Activated naive CD4-positive, alpha-beta T cell treated with anti-CD3 and anti-CD28 coated beads, Interleukin-2, amount 50 U/mL, for 24 hours (primary cell): ENCODE measurements around the gene CDKAL1.

Source experiments
- H3K27ac Mint-ChIP-seq: one replicate; pipeline ENCODE4 v1.8.0; 2021; ENCODE audit warnings: mild to moderate bottlenecking, mixed read lengths
- H3K27me3 Mint-ChIP-seq: one replicate; pipeline ENCODE4 v1.8.0; 2021; ENCODE audit warnings: mixed read lengths
- H3K36me3 Mint-ChIP-seq: one replicate; pipeline ENCODE4 v1.8.0; 2021; ENCODE audit warnings: mixed read lengths
- H3K4me1 Mint-ChIP-seq: one replicate; pipeline ENCODE4 v1.8.0; 2021; ENCODE audit warnings: mixed read lengths
- H3K4me3 Mint-ChIP-seq: one replicate; pipeline ENCODE4 v1.8.0; 2021; ENCODE audit warnings: mild to moderate bottlenecking, mixed read lengths
- H3K9me3 Mint-ChIP-seq: one replicate; pipeline ENCODE4 v1.8.0; 2021; ENCODE audit warnings: mixed read lengths

CDKAL1 gene

DNA sequence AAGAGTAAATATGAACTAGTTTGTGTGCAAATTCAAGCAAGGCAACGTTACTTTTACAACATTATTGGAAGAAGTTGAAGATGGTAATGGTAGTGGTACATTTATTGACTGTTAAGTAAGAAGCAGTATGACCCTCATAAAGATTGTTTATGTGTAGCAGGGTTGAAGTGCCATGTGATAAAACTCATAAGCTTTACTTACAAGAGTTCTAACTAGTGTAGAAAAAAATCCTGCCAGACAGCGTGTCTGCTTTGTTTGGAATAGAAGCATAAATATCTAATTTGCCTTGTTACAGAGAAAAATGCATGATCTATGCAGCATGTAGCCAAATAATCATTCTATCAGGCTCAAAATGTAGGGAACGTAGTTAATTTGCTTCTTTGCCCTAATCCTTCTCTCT is 608.5 kb downstream of the CDKAL1 start:
- H3K4me3 Mint-ChIP-seq, result no peak overlapping the region
- no peaks in the 10 kb centered on the region for H3K9me3 Mint-ChIP-seq
- peaks cover 16% of the 10 kb centered on the region for H3K36me3 Mint-ChIP-seq
- no peak overlapping the region for H3K27ac Mint-ChIP-seq
- H3K4me1 Mint-ChIP-seq, result no peaks in the 10 kb centered on the region
- H3K27me3 Mint-ChIP-seq, result no peaks in the 10 kb centered on the region

DNA sequence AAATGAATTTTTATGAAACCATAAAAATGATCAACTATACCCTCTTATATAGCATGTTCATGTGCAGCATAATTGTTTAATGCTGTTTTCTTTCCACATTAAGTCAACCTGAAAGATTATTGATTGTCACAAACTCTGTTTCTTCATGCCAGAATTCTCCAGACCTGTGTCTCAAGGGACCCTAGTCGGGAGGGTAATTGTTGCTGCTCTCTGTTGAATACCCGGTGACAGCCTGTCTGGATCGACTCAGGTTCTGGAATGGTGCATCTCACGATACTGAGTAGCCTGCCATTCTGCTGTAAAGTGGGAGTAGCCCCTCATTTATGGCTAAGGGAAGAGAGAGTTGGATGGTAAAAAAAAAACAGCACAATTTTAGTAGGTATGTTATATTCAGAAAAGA is 609.4 kb downstream of the CDKAL1 start:
- H3K27me3 Mint-ChIP-seq, result no peaks in the 10 kb centered on the region
- no peaks in the 10 kb centered on the region for H3K9me3 Mint-ChIP-seq
- H3K4me1 Mint-ChIP-seq, result peaks cover 4% of the 10 kb centered on the region
- H3K36me3 Mint-ChIP-seq, result peaks cover 14% of the 10 kb centered on the region
- H3K4me3 Mint-ChIP-seq, result no peak overlapping the region
- no peak overlapping the region for H3K27ac Mint-ChIP-seq

DNA sequence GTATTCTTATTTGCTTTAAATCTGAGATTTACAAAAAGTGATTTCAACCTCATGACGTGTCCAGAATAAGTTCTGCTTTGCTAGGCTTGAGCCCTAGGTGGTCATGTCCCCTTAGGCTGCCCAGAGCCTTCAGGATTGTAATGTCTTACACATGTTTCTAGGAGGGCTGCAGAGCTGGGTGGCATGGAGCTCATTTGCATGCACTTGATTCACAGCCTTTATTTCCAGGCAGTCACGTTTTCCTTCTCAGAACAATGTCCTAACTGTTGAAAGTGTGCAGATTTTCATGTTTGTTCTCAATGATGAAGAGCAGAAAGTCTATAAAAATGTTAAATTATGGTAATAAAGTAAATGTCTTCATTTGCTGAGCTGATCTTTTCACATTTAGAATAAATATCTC is 610.7 kb downstream of the CDKAL1 start:
- H3K27me3 Mint-ChIP-seq, result no peaks in the 10 kb centered on the region
- peaks cover 4% of the 10 kb centered on the region for H3K4me1 Mint-ChIP-seq
- peaks cover 12% of the 10 kb centered on the region for H3K36me3 Mint-ChIP-seq
- H3K9me3 Mint-ChIP-seq, result no peaks in the 10 kb centered on the region
- no peak overlapping the region for H3K4me3 Mint-ChIP-seq
- H3K27ac Mint-ChIP-seq, result no peak overlapping the region

DNA sequence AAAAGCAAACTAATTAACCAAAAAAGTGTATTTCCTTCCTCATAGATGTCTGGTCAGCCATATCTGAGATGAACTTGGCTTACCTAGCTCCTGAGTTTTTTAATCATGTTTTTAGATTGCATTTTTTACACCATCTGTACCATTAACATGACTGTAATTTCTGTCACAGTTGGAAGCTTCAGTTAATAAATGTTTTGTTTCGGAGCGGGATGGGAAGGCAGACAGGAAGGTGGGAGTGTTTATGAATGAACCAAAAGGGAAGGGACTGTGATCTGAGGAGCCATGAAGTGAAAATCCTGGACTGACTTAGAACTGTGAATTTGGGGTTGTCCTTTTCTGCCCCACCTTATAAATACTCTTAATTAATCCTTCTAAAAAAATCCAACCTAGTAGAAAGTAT is 613.7 kb downstream of the CDKAL1 start:
- Mint-ChIP-seq H3K4me3 (no peak overlapping the region), H3K4me1 (peaks cover 4% of the 10 kb centered on the region), H3K9me3 (no peaks in the 10 kb centered on the region), H3K27ac (no peak overlapping the region), H3K27me3 (no peaks in the 10 kb centered on the region), H3K36me3 (peaks cover 15% of the 10 kb centered on the region)

DNA sequence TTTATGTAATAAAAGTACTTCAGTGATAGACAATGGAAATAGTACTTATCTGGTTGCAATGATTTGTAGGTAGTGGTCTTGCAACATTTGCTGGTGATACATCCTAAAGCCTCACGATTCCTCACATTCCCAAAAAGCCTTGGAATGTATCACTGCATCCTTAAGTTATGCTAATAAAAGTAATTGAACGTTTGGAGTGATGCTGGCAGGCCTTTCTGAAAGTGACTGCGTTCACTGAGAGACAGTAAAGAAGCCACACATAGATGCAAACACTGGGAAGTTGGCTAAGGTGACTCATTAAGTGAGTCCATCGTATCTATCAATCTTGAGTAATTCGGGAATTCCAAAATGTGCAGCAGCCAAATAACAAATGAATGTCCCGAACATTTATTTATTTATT is 615.2 kb downstream of the CDKAL1 start:
- H3K27me3 Mint-ChIP-seq, result no peaks in the 10 kb centered on the region
- no peak overlapping the region for H3K4me3 Mint-ChIP-seq
- H3K27ac Mint-ChIP-seq, result no peak overlapping the region
- H3K9me3 Mint-ChIP-seq, result no peaks in the 10 kb centered on the region
- H3K36me3 Mint-ChIP-seq, result peaks cover 14% of the 10 kb centered on the region
- H3K4me1 Mint-ChIP-seq, result peaks cover 4% of the 10 kb centered on the region

DNA sequence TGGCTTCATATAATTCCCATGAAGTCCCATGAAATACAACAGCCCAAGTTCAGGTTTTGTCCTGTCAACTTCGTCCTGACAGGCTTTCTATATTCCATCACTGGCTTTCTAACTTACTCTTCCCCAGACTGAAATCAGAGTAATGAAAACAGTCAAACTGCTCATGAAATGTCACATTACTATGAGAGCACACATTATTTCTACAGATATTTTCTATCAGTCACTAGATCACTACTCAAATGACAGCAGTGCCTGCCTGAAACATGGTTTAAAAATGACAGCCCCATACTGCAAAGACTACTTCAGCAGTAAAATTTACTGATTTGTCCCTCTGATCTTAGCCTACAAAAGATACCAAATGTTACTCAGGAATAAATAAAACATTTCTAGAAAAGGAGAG is 616.4 kb downstream of the CDKAL1 start:
- Mint-ChIP-seq H3K9me3 (no peaks in the 10 kb centered on the region), H3K4me1 (peaks cover 4% of the 10 kb centered on the region), H3K4me3 (no peak overlapping the region), H3K27me3 (no peaks in the 10 kb centered on the region), H3K27ac (no peak overlapping the region), H3K36me3 (peaks cover 14% of the 10 kb centered on the region)

DNA sequence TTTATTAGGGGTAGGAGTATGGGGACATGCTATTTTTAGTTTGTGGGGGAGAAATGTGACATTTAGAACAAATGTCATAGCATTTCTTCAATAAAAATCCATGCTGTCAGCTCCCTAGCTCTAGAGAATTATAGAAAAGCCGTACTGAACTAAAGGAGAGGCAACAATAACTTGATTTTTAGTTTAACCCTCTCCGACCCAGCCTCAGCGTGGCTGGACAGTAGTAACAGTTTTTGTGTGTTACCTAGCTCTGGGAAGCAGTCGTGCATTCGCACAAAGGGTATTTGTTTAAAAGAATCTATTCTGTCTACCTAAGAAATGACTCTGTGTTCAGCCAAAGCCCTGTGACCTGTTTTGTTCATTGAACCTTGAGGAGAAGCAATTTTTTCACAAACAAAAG is 616.9 kb downstream of the CDKAL1 start:
- Mint-ChIP-seq H3K27me3 (no peaks in the 10 kb centered on the region), H3K9me3 (no peaks in the 10 kb centered on the region), H3K4me1 (peaks cover 4% of the 10 kb centered on the region), H3K36me3 (peaks cover 16% of the 10 kb centered on the region), H3K4me3 (no peak overlapping the region), H3K27ac (no peak overlapping the region)

DNA sequence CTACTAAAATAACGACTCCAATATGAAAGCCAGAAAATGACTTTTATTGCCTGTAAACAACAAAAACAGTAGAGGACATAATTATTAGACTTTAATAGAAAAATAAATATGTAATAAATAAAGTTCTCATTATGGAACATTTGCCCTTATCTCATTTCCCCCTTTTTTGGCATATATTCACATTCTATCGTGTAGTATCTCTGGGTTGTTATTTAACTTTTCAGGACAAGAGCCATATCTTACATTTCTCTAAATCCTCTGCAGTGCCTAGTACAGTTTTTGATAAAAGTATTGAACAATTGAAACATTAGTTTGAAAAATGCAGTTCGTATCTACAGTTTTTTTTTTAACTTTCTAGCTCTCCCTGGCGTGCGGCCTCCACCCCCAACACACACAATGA is 617.3 kb downstream of the CDKAL1 start:
- Mint-ChIP-seq H3K27me3 (no peaks in the 10 kb centered on the region), H3K4me3 (no peak overlapping the region), H3K36me3 (peaks cover 16% of the 10 kb centered on the region), H3K27ac (no peak overlapping the region), H3K4me1 (peaks cover 4% of the 10 kb centered on the region), H3K9me3 (no peaks in the 10 kb centered on the region)

DNA sequence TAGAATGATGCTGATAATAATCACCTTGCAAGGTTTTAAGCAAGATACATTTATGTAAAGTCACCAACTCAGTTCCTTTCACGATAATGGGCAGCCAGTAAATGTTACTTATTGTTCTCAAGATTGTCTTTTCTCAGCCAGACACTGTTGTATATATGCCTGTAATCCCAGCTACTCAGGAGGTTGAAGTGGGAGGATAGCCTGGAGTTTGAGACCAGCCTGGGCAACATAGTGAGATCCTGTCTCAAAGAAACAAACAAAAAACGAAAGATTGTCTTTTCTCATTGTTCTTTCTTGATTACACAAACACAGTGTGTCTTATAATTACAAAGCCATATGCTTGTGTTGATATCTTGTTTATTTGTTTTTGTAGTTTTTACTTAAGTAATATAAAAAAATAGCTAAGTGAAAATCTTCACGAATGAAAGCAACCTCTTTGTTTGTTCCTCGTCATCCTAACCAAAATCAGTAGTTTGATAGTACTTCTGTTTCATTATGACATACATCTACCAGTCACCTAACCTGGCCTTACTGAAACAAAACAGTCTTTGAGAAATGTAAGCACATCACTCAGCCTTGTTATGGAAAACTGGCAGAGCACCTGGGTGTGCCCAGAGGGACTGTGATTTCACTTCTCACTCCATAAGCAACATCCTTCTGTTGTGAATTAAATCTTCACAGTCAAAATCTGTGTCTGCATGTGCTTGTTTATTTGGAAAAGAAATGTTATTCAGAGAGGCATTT is 623.1 kb downstream of the CDKAL1 start:
- H3K4me3 Mint-ChIP-seq, result no peak overlapping the region
- peaks cover 8% of the 10 kb centered on the region for H3K36me3 Mint-ChIP-seq
- no peaks in the 10 kb centered on the region for H3K27me3 Mint-ChIP-seq
- H3K4me1 Mint-ChIP-seq, result peaks cover 7% of the 10 kb centered on the region
- H3K9me3 Mint-ChIP-seq, result no peaks in the 10 kb centered on the region
- H3K27ac Mint-ChIP-seq, result no peak overlapping the region

DNA sequence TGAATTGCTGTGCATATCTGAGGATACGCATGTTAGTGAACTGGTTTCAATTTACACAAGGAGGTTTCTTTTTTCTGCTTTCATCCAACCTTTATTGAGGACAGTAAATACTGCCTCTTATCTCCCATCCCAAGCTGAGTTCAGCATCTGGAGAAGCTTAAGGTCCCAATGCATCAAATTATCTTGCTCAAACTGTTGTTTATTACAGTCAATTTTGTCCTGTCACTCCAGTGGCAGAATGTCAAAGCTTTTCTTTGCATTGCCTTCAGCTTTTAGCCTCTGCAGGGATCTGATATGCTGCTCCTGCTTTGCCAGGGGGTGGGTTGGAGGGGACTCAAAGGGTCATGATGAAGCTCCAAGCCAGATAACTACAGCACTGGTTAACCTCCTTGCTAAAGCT is 623.9 kb downstream of the CDKAL1 start:
- Mint-ChIP-seq H3K4me1 (peaks cover 13% of the 10 kb centered on the region), H3K4me3 (no peak overlapping the region), H3K36me3 (peaks cover 6% of the 10 kb centered on the region), H3K27me3 (no peaks in the 10 kb centered on the region), H3K27ac (no peak overlapping the region), H3K9me3 (no peaks in the 10 kb centered on the region)

DNA sequence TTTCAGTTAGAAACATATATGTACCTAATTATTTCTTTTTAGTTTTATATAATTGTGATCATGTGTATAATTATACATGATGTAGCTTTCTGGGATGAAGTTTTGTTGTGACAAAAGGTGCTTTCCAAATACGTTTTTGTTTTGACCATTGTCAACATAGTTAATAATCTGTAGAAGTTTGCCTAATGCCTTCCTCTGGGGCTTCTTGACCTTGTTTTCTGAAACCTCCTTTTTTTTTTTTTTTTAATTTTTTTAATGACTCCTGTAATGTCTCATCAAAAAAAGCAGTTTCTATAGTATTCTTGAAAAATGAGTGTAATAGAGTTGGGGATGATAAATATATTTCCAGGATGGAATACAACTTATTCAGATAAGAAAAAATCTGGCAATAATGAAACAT is 624.6 kb downstream of the CDKAL1 start:
- H3K4me1 Mint-ChIP-seq, result peaks cover 20% of the 10 kb centered on the region
- no peaks in the 10 kb centered on the region for H3K27me3 Mint-ChIP-seq
- no peaks in the 10 kb centered on the region for H3K9me3 Mint-ChIP-seq
- no peak overlapping the region for H3K4me3 Mint-ChIP-seq
- peaks cover 6% of the 10 kb centered on the region for H3K36me3 Mint-ChIP-seq
- H3K27ac Mint-ChIP-seq, result no peak overlapping the region

DNA sequence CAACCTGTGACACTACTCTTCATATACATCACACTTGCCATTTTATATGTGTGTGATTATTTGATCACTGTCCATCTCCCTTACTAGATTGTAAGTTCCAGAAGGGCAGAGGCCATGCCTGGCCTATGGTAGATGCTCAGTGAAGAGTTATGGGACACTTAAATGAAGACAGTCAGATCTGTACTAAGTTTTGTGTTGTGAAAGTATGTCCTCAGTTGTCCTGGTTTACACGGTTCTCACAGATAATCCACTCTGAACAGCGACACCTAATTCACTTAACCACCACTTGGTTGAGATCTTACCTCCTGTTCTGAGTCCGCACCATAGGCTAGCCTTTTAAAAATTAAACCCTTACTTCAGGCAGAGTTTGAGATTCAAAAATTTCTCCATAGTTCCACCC is 625.2 kb downstream of the CDKAL1 start:
- Mint-ChIP-seq H3K4me1 (peaks cover 25% of the 10 kb centered on the region), H3K27me3 (no peaks in the 10 kb centered on the region), H3K27ac (no peak overlapping the region), H3K4me3 (no peak overlapping the region), H3K9me3 (no peaks in the 10 kb centered on the region), H3K36me3 (peaks cover 6% of the 10 kb centered on the region)

DNA sequence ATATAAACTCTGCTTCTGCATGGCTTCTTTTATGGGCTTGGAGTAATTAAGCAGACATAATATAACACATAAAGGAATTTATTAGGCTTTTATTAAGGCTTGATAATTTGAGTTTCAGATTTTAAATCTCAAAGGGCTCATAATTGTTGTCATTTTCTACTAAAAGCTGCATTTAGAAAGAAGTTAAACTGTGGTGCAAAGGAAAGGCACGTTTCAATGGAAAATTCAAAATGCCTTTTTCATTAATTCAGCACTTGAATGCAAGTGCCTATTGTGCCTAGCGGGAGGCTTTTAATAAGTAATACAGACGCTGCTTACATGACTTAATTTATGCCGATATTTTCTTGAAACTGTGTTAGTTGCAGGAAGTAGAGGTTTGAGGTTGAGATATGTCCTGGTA is 627.5 kb downstream of the CDKAL1 start:
- no peaks in the 10 kb centered on the region for H3K9me3 Mint-ChIP-seq
- peaks cover 11% of the 10 kb centered on the region for H3K36me3 Mint-ChIP-seq
- no peak overlapping the region for H3K4me3 Mint-ChIP-seq
- no peak overlapping the region for H3K27ac Mint-ChIP-seq
- H3K27me3 Mint-ChIP-seq, result no peaks in the 10 kb centered on the region
- H3K4me1 Mint-ChIP-seq, result peaks cover 31% of the 10 kb centered on the region

DNA sequence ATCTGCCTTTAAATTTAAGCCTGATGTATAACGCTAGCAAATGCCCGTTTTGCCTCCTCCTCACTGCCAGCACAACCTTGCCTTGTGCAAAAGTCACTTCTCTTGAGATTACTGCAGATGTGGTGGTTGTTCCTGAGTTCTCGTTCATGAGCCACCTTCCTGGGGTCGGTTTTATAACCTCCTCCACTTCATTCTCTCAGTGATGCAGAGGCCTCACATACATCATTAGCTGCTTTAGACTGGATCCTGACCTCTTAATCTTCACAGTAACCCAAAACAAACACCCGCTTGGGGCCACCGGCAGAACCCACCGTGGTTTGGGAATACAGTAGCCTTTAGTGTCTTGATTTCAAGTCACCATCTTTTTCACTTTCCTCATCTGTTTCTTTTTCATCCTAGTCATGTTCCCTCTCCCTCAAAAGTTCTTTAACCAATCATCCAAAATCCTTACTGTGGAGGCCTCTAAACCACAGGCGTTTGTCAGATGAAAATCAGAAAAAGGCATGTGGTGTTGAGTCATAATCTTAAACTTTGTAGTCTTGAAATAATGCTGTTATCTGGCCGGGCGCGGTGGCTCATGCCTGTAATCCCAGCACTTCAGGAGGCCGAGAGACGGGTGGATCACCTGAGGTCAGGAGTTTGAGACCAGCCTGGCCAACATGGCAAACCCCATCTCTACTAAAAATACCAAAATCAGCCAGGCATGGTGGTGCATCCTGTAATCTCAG is 629.0 kb downstream of the CDKAL1 start:
- H3K36me3 Mint-ChIP-seq, result peaks cover 12% of the 10 kb centered on the region

DNA sequence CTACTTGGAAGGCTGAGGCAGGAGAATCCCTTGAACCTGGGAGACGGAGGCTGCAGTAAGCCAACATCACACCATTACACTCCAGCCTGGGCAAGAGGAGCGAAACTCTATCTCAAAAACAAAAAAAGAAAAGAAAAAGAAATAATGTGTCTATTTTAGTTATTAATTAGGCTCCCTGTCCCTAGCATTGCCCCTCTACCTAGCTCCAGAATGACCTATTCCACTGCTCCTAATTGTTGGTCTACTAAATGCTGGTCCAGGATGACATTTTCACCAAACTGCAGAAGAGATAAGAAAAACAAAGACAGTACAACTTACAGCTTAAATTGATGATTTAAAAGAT is 629.6 kb downstream of the CDKAL1 start:
- Mint-ChIP-seq H3K27me3 (no peaks in the 10 kb centered on the region), H3K36me3 (peaks cover 12% of the 10 kb centered on the region), H3K4me1 (peaks cover 31% of the 10 kb centered on the region), H3K9me3 (no peaks in the 10 kb centered on the region), H3K27ac (no peak overlapping the region), H3K4me3 (no peak overlapping the region)

More for the DNA sequence above, 629.0 kb downstream of the CDKAL1 start:
- peaks cover 31% of the 10 kb centered on the region for H3K4me1 Mint-ChIP-seq
- H3K9me3 Mint-ChIP-seq, result no peaks in the 10 kb centered on the region
- no peak overlapping the region for H3K27ac Mint-ChIP-seq
- no peak overlapping the region for H3K4me3 Mint-ChIP-seq
- H3K27me3 Mint-ChIP-seq, result no peaks in the 10 kb centered on the region

DNA sequence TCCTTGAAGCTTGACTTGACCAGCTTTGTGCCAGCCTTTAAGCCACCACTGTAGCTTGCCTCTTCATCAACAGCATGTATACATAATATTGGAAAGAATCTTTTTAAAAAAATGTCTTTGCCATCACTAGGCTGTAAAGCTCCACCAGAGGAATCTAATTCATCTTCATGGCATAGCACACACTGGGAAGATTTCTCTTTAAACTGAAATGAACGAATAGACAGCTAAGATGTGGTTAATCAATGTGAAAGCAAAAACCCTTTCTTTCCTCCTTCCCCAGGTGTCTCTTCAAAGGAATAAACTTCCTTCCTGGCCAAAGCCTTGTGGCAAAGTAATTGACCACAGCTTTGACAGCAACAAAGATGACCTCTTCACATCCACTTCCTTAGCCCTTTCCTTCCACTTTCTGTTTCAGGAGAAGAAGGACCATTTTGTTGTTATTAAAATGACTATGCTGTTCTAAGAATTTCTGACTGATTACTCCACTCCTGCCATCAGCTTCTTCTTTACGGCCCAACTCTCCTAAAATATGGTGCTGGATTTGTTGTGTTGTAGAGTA is 630.6 kb downstream of the CDKAL1 start:
- Mint-ChIP-seq H3K27me3 (no peaks in the 10 kb centered on the region), H3K4me1 (peaks cover 31% of the 10 kb centered on the region), H3K27ac (no peak overlapping the region), H3K9me3 (no peaks in the 10 kb centered on the region), H3K36me3 (peaks cover 13% of the 10 kb centered on the region), H3K4me3 (no peak overlapping the region)
